Endodermal cell (in vitro differentiated cells): ENCODE results near the gene TRAPPC5. TPM values are rescaled to one million over a fixed set of nuclear protein-coding genes. Genes with fewer than 3 reads are reported as not detected.
"Not testable (repeated sequence)": the region's sequence is repeated elsewhere in the genome, so short reads cannot be mapped to it uniquely, and the experiment has no call there.

Experiments
- DNase-seq: peaks from one replicate; pipeline ENCODE4 v3.0.0-alpha.2; 2017
- H3K27ac ChIP-seq: 2 replicates; pipeline ENCODE4 v1.5.1; 2013; ENCODE audit warnings: mild to moderate bottlenecking, low read depth, low read length, moderate library complexity
- H3K27me3 ChIP-seq: 2 replicates; pipeline ENCODE4 v1.6.1; 2013; ENCODE audit warnings: mild to moderate bottlenecking, low read length, moderate library complexity; ENCODE audit not compliant: insufficient read depth, control insufficient read depth, poor library complexity, severe bottlenecking
- H3K36me3 ChIP-seq: 2 replicates; pipeline ENCODE4 v1.7.0; 2013; ENCODE audit warnings: mild to moderate bottlenecking, low read length, moderate library complexity; ENCODE audit not compliant: control insufficient read depth, insufficient read depth
- H3K4me1 ChIP-seq: one replicate; pipeline ENCODE4 v1.7.0; 2013; ENCODE audit warnings: low read length; ENCODE audit not compliant: control insufficient read depth, insufficient read depth
- H3K4me3 ChIP-seq: 2 replicates; pipeline ENCODE4 v1.5.1; 2013; ENCODE audit warnings: mild to moderate bottlenecking, low read length, moderate library complexity
- H3K9ac ChIP-seq: 2 replicates; pipeline ENCODE4 v1.6.1; 2013; ENCODE audit warnings: mild to moderate bottlenecking, low read length, moderate library complexity; ENCODE audit not compliant: poor library complexity, severe bottlenecking; ENCODE audit errors: extremely low read depth
- H3K9me3 ChIP-seq: 2 replicates; pipeline ENCODE4 v1.6.1; 2013; ENCODE audit warnings: mild to moderate bottlenecking, low read length, moderate library complexity; ENCODE audit not compliant: control insufficient read depth
- H3K27ac Mint-ChIP-seq: 2 replicates; pipeline ENCODE4 v1.8.0; 2020; ENCODE audit warnings: mixed read lengths
- H3K27me3 Mint-ChIP-seq: 2 replicates; pipeline ENCODE4 v1.8.0; 2021; ENCODE audit warnings: mild to moderate bottlenecking, mixed read lengths; ENCODE audit not compliant: insufficient read depth
- H3K36me3 Mint-ChIP-seq: 2 replicates; pipeline ENCODE4 v1.8.0; 2020; ENCODE audit warnings: low read depth, mixed read lengths
- H3K4me1 Mint-ChIP-seq: 2 replicates; pipeline ENCODE4 v1.8.0; 2020; ENCODE audit warnings: mixed read lengths
- H3K4me3 Mint-ChIP-seq: 2 replicates; pipeline ENCODE4 v1.8.0; 2020; ENCODE audit warnings: mild to moderate bottlenecking, moderate library complexity, mixed read lengths
- H3K9me3 Mint-ChIP-seq: 2 replicates; pipeline ENCODE4 v1.8.0; 2020; ENCODE audit warnings: mild to moderate bottlenecking, mixed read lengths
- CTCF ChIP-seq: fragments of 200-600 bp; sonication (generic); conservative IDR thresholded peaks from 2 replicates; pipeline ENCODE4 v1.5.0; 2021; ENCODE audit warnings: antibody characterized with exemption, mild to moderate bottlenecking
- WGBS, 2 experiments: methylation state at CpG; one replicate each; pipeline versions ENCODE4 v1.1.5 to v1.1.7; 2013; ENCODE audit warnings: missing lambda C conversion rate in 2 of 2, mixed read lengths in 1 of 2; ENCODE audit not compliant: insufficient coverage in 1 of 2, insufficient read length in 1 of 2; 5-methylcytosine and 5-hydroxymethylcytosine counted together
- total RNA-seq, 2 donors: library from RNA; stranded (reverse); fragmentation: NEBNext Ultra II Directional in 1 of 2; extraction: Animal tissue kit (Norgen Biotek cat#: 25700) in 1 of 2; gene quantifications; 2 replicates in 1 of 2; 3 replicates in 1 of 2; pipeline ENCODE4 v1.2.1, GENCODE V29; 2021

TRAPPC5 gene
- total RNA-seq, 2 donors from 2014 or later, result 64.6 to 93.1 TPM

GRCh38 chr19:7642295-7643030 lies 38.2 kb upstream of the TRAPPC5 start:
- Histone ChIP-seq H3K4me3 (no peak overlapping the region), H3K27me3 (no peaks in the 10 kb centered on the region), H3K27ac (no peak overlapping the region), H3K4me1 (no peaks in the 10 kb centered on the region), H3K9ac (no peak overlapping the region), H3K36me3 (peaks cover 18% of the 10 kb centered on the region), H3K9me3 (no peaks in the 10 kb centered on the region)
- H3K9me3 Mint-ChIP-seq, result peaks cover 2% of the 10 kb centered on the region
- H3K4me3 Mint-ChIP-seq, result no peak overlapping the region
- H3K4me1 Mint-ChIP-seq, result peaks cover 8% of the 10 kb centered on the region
- H3K36me3 Mint-ChIP-seq, result peaks cover 32% of the 10 kb centered on the region
- no peak for DNase-seq
- H3K27ac Mint-ChIP-seq, result no peak overlapping the region
- 92 to 97% methylated on average over 10 to 27 of the region's 27 CpGs for WGBS, 2 experiments
- H3K27me3 Mint-ChIP-seq, result no peaks in the 10 kb centered on the region
- no peak for TF ChIP-seq CTCF

- no peaks in the 10 kb centered on the region for H3K9me3 ChIP-seq
- no peak overlapping the region for H3K9ac ChIP-seq
- H3K4me1 ChIP-seq, result no peaks in the 10 kb centered on the region
- no peak overlapping the region for H3K27ac Mint-ChIP-seq
- H3K27ac ChIP-seq, result no peak overlapping the region
- H3K36me3 ChIP-seq, result peaks cover 18% of the 10 kb centered on the region
- peaks cover 8% of the 10 kb centered on the region for H3K4me1 Mint-ChIP-seq
- TF ChIP-seq CTCF, result no peak
- H3K4me3 ChIP-seq, result no peak overlapping the region
- no peaks in the 10 kb centered on the region for H3K27me3 Mint-ChIP-seq
- H3K9me3 Mint-ChIP-seq, result peaks cover 2% of the 10 kb centered on the region
- no peak for DNase-seq
- H3K36me3 Mint-ChIP-seq, result peaks cover 38% of the 10 kb centered on the region
- no peaks in the 10 kb centered on the region for H3K27me3 ChIP-seq
- no peak overlapping the region for H3K4me3 Mint-ChIP-seq
- 92% methylated on average over 8 of the region's 8 CpGs; no CpG with 5 or more reads in 1 of the 2 experiments for WGBS, 2 experiments
Measured at GRCh38 chr19:7643031-7643415, 37.6 kb upstream of the TRAPPC5 start.

DNA sequence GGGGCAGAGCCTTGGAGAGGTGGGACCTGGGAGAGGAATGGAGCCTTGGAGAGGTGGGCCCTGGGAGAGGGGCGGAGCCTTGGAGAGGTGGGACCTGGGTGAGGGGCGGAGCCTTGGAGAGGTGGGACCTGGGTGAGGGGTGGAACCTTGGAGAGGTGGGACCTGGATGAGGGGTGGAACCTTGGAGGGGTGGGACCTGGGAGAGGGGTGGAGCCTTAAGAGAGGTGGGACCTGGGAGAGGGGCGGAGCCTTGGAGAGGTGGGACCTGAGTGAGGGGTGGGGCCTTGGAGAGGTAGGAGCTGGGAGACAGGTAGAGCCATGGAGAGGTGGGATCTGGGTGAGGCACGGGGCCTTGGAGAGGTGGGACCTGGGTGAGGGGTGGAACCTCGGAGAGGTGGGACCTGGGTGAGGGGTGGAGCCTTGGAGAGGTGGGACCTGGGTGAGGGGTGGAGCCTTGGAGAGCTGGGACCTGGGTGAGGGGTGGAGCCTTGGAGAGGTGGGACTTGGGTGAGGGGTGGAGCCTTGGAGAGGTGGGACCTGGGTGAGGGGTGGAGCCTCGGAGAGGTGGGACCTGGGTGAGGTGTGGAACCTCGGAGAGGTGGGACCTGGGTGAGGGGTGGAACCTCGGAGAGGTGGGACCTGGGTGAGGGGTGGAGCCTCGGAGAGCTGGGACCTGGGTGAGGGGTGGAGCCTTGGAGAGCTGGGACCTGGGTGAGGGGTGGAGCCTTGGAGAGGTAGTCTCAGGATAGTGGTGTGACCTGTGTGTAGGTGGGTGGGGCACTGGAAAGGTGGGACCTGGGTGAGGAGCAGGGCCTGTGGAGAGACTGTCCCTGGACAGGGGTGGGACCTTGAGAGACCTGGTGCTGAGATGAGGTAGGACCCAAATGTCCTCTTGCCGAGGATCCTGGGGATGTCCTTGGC lies 36.7 kb upstream of the TRAPPC5 start:
- not testable (repeated sequence) for H3K4me3 Mint-ChIP-seq, H3K9me3 Mint-ChIP-seq, H3K4me1 ChIP-seq, H3K27me3 ChIP-seq, H3K4me1 Mint-ChIP-seq, H3K9me3 ChIP-seq, H3K9ac ChIP-seq, H3K27me3 Mint-ChIP-seq, H3K27ac Mint-ChIP-seq, H3K27ac ChIP-seq, H3K4me3 ChIP-seq
- 64 to 75% methylated on average over 6 to 10 of the region's 10 CpGs for WGBS, 2 experiments
- H3K36me3 Mint-ChIP-seq, result peaks cover 43% of the 10 kb centered on the region
- peaks cover 18% of the 10 kb centered on the region for H3K36me3 ChIP-seq
- peak; percentile 88 for DNase-seq
